ENCODE results near the gene RGL2. TPM values are rescaled to one million over a fixed set of nuclear protein-coding genes. Genes with fewer than 3 reads are reported as not detected.

RGL2 gene
- total and polyA plus RNA-seq, 10 of the 15 experiments (the other 5 are each of a cell fraction or from before 2014, with no cell fraction given), result 0.84 to 21.2 (median 6.8) TPM

DNA sequence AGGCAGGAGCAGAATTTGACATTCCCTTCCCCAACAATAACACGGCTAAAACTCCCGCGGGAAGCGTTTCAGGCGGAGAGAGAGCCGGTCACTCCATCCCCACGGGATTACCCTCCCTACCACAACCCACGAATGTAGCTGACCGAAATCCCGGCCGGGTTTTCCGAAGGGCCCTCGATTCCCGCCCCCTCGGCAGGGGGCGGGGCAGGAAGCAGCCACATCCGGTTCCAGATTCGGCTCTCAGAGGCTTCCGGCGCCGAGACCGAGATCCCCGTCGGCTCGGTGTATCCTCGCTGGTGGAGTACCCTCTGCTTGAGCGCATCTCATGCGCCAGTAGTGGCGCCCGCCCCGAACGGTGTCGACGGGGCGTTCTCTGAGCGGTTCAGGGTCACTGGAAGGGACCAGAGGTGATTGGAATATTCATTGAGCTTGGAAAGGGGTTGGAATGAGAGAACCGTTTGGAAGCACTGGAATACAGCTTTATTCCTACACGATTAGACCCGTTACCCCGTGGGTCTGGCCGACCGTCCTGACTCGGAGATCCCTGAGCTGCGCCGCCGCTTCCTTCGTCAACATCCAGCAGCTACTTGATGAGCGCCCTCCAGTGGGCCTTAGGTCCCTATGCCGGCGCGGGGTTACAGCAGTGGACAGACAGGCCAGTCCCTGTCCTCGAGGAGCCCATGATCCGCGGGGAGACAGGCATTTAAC, 649 bp upstream of the RGL2 start:
- ATAC-seq (peak; percentile 89), DNase-seq (ENCODE audit: low read depth, low spot score) (peak; percentile 69), FAIRE-seq (peak; percentile 91)
- ChIA-PET SMC1A (ENCODE audit: uncharacterized antibody, unreplicated experiment) (interaction anchor here (0.8 to 1.6 kb wide), 6 partner anchors 11 to 45 kb away, joined by 3 to 10 read pairs (median 4); partner anchors contain the start of genes B3GALT4, RPS18, VPS52 and ZBTB22), POLR2A (interaction anchor here (0.6 to 3.4 kb wide), 10 partner anchors 10 to 172 kb away, joined by 3 to 41 read pairs (median 7); partner anchors contain the start of genes B3GALT4, PFDN6, RING1 and RPS18), CTCF (interaction anchor here (0.9 to 4.5 kb wide), 11 partner anchors 9 to 126 kb away, joined by 3 to 30 read pairs (median 5); partner anchors contain the start of genes B3GALT4, CUTA, PFDN6 and RPS18), RAD21 (ENCODE audit: unreplicated experiment) (interaction anchor here (0.7 to 2.0 kb wide), 16 partner anchors 10 to 272 kb away, joined by 3 to 14 read pairs (median 4); partner anchors contain the start of genes B3GALT4, PFDN6, RPS18 and SYNGAP1)
- peaks cover 11% of the 10 kb centered on the region for H3K4me1 ChIP-seq (ENCODE audit: control insufficient read depth, insufficient read depth, low read length)
- peak overlapping the region; percentile 100 for H3K4me3 ChIP-seq
- peak overlapping the region; percentile 86 for H3K27ac ChIP-seq (ENCODE audit: control insufficient read depth, insufficient read depth)
- BruUV-seq (replicated peaks), result TSS peak; percentile 94
- intact Hi-C loops (cut with micrococcal nuclease; ENCODE audit: unreplicated experiment) (loop anchor here (1.0 kb wide), 2 partner anchors 15 to 22 kb away; partner anchors contain the start of genes B3GALT4 and TAPBP), in situ Hi-C loops (cut with MboI) (no loop called here)
- H3K9ac ChIP-seq (ENCODE audit: control insufficient read depth, insufficient read depth, low read length), result peak overlapping the region; percentile 82
- H3K4me2 ChIP-seq (ENCODE audit: control insufficient read depth, insufficient read depth), result peak overlapping the region; percentile 86
- no peaks in the 10 kb centered on the region for H3K9me3 ChIP-seq (replicated peaks; ENCODE audit: control insufficient read depth, insufficient read depth, low read length)
- H3K27me3 ChIP-seq (replicated peaks in 1 of 2; ENCODE audit: control insufficient read depth in 2 of 2, insufficient read depth in 2 of 2, low read length in 1 of 2), result no peaks in the 10 kb centered on the region
- H2AFZ ChIP-seq (ENCODE audit: control insufficient read depth, low read depth, low read length), result peak overlapping the region; percentile 68
- WGBS (ENCODE audit: insufficient coverage, insufficient replicate concordance, low lambda C conversion rate, missing lambda C conversion rate), result 1% methylated on average over 54 of the region's 54 CpGs
- no peaks in the 10 kb centered on the region for H4K20me1 ChIP-seq (ENCODE audit: control insufficient read depth, insufficient read depth)
- peaks cover 7 to 10% of the 10 kb centered on the region in 2 experiments for H3K36me3 ChIP-seq (ENCODE audit: control insufficient read depth in 2 of 2, insufficient read depth in 2 of 2, low read length in 1 of 2)
- H3K79me2 ChIP-seq (ENCODE audit: control insufficient read depth, insufficient read depth, low read length), result peaks cover 4% of the 10 kb centered on the region; the same call in 1 of the 2 replicates
- TF ChIP-seq NR2C1 (IDR thresholded peaks at IDR 0.05) (no peak), SIX5 (IDR thresholded peaks at IDR 0.05; ENCODE audit: low read depth, low read length, severe bottlenecking) (peak; percentile 6), EGR1 (IDR thresholded peaks at IDR 0.05; ENCODE audit: borderline replicate concordance in 1 of 2, low read depth in 2 of 2, low read length in 2 of 2) (peak; percentile 50 to 96), CREM (IDR thresholded peaks at IDR 0.05; ENCODE audit: low read depth) (no peak; the same call in none of the 2 replicates), RBBP5 (conservative IDR thresholded peaks at IDR 0.05) (no peak), CBFB (IDR thresholded peaks at IDR 0.05; ENCODE audit: low read depth) (peak; percentile 98), POLR2AphosphoS2 (IDR thresholded peaks at IDR 0.05; ENCODE audit: low read depth, low read length) (peak; percentile 98), SPI1 (IDR thresholded peaks at IDR 0.05; ENCODE audit: borderline replicate concordance, insufficient read depth, low read depth, low read length) (0 out of 2 replicates have a peak, but pooled peaks have one; percentile 1), KLF5 (IDR thresholded peaks at IDR 0.05; ENCODE audit: partially characterized antibody) (peak; percentile 47)
- TF ChIP-seq, protein P1, sequence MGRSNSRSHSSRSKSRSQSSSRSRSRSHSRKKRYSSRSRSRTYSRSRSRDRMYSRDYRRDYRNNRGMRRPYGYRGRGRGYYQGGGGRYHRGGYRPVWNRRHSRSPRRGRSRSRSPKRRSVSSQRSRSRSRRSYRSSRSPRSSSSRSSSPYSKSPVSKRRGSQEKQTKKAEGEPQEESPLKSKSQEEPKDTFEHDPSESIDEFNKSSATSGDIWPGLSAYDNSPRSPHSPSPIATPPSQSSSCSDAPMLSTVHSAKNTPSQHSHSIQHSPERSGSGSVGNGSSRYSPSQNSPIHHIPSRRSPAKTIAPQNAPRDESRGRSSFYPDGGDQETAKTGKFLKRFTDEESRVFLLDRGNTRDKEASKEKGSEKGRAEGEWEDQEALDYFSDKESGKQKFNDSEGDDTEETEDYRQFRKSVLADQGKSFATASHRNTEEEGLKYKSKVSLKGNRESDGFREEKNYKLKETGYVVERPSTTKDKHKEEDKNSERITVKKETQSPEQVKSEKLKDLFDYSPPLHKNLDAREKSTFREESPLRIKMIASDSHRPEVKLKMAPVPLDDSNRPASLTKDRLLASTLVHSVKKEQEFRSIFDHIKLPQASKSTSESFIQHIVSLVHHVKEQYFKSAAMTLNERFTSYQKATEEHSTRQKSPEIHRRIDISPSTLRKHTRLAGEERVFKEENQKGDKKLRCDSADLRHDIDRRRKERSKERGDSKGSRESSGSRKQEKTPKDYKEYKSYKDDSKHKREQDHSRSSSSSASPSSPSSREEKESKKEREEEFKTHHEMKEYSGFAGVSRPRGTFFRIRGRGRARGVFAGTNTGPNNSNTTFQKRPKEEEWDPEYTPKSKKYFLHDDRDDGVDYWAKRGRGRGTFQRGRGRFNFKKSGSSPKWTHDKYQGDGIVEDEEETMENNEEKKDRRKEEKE (IDR thresholded peaks at IDR 0.05), result no peak
- TF ChIP-seq, protein P2, sequence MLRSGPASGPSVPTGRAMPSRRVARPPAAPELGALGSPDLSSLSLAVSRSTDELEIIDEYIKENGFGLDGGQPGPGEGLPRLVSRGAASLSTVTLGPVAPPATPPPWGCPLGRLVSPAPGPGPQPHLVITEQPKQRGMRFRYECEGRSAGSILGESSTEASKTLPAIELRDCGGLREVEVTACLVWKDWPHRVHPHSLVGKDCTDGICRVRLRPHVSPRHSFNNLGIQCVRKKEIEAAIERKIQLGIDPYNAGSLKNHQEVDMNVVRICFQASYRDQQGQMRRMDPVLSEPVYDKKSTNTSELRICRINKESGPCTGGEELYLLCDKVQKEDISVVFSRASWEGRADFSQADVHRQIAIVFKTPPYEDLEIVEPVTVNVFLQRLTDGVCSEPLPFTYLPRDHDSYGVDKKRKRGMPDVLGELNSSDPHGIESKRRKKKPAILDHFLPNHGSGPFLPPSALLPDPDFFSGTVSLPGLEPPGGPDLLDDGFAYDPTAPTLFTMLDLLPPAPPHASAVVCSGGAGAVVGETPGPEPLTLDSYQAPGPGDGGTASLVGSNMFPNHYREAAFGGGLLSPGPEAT (IDR thresholded peaks at IDR 0.05; ENCODE audit: low read depth), result peak; percentile 98
- TF ChIP-seq, protein P3, sequence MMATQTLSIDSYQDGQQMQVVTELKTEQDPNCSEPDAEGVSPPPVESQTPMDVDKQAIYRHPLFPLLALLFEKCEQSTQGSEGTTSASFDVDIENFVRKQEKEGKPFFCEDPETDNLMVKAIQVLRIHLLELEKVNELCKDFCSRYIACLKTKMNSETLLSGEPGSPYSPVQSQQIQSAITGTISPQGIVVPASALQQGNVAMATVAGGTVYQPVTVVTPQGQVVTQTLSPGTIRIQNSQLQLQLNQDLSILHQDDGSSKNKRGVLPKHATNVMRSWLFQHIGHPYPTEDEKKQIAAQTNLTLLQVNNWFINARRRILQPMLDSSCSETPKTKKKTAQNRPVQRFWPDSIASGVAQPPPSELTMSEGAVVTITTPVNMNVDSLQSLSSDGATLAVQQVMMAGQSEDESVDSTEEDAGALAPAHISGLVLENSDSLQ (IDR thresholded peaks at IDR 0.05), result no peak; the same call in 1 of the 2 replicates
- TF ChIP-seq, protein P4, sequence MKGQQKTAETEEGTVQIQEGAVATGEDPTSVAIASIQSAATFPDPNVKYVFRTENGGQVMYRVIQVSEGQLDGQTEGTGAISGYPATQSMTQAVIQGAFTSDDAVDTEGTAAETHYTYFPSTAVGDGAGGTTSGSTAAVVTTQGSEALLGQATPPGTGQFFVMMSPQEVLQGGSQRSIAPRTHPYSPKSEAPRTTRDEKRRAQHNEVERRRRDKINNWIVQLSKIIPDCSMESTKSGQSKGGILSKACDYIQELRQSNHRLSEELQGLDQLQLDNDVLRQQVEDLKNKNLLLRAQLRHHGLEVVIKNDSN (IDR thresholded peaks at IDR 0.05; ENCODE audit: borderline replicate concordance, extremely low read length, insufficient read depth, low read depth, low read length), result no peak
